CD4-positive, alpha-beta T cell treated with Interleukin-15 for 1 hour (primary cell): ENCODE data around the gene STK16.

Source experiments
- DNase-seq: peaks from one replicate; pipeline ENCODE4 v3.0.0-alpha.2; 2020

Gene STK16

GRCh38 chr2:219214141-219214540, 31.1 kb upstream of the STK16 start:
- DNase-seq, result no peak

DNA sequence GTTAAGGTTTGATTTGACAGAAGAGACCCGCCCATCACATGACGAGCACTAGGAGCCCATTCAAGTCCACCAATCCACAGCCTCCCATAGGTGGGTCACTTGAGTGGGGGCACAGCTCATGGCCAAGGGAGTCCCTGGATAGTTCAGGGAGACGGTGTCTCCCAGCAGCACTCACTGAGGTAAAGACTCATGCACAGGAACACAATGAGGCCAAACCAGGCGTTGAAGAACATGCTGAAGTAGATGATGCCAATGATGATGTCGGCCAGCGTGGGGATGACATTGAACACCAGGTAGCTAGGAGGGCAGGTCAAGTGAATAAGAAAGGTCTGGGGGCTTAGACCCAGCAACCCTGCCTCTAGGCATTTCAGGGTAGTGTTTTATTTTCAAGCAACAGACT, 30.5 kb upstream of the STK16 start:
- DNase-seq, result no peak

DNA sequence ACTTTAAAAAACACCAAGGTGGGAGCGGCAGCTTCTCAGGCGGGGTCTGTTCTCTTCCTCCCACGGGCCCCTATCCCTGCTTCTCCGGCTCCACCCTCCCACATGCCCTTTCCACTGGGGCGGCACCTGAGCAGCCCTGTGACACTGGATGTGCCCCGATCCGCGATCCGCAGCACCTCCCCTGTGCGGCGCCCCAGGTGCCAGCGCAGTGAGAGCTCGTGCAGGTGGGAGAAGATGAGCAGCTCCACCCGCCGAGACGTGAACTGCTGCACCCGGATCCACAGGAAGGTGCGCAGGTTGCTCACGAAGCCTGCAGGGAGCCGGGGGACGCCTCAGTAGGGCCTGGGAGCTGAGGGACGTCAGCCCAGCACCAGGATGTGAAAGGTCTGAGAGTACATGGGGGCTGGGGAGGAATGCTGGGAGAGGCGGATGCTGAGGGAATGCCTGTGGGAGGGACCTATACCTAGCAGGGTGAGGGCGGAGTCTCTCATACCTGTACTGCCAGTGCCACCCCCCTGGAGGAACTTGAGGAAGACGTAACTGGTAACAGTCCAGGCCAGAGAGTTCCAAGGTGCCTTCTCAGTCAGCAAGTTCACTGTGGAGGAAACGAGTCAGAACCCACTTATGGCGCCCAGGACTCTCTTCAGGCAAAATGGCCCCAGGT, 29.3 kb upstream of the STK16 start:
- DNase-seq, result peak; percentile 12

GRCh38 chr2:219216535-219216915, 28.8 kb upstream of the STK16 start:
- peak; percentile 7 for DNase-seq

- no peak for DNase-seq
Observed at GRCh38 chr2:219218217-219218731, 27.0 kb upstream of the STK16 start.

- peak; percentile 88 for DNase-seq
Observed at GRCh38 chr2:219218732-219219701, 26.3 kb upstream of the STK16 start, which contains the start of gene ABCB6. TSS of gene ABCB6 (minus strand) at chr2:219218958. CDS start at chr2:219218673, 285 bp downstream.

DNA sequence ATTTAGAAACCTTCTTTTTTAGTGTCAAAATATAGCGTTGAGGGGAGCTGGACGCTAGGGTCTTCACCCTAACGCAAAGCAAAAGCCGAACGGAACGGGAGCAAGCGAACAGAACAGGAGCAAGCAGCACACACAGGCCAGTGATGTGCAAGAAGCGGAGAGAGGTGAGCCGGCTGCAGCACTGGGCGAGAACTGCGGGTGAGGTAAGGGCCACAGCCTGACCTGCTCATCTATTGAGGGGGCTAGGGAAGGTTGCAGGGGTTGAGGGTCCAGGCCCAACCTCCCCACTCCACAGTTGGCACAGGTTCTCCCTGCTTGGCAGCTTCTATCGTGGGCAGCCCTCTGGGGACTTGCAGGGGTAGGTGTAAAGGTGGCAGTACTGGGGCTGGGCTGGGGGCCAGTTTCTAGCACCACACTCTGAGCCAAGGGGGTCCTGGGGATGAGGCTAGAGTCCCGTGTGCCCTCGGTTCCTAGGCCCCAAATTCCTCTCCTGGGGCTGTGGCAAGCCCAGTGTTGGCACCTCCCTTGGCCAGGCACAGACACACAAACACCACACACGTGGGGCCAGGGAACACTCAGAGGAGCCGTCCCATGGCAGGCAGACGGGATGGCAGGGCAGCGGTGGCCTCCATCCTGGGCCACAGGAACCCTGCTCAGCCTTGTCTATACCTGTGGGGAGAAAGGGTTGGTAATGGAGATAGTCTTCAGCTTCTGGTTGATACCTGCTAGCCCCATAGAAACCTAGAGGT, 25.3 kb upstream of the STK16 start:
- no peak for DNase-seq

DNA sequence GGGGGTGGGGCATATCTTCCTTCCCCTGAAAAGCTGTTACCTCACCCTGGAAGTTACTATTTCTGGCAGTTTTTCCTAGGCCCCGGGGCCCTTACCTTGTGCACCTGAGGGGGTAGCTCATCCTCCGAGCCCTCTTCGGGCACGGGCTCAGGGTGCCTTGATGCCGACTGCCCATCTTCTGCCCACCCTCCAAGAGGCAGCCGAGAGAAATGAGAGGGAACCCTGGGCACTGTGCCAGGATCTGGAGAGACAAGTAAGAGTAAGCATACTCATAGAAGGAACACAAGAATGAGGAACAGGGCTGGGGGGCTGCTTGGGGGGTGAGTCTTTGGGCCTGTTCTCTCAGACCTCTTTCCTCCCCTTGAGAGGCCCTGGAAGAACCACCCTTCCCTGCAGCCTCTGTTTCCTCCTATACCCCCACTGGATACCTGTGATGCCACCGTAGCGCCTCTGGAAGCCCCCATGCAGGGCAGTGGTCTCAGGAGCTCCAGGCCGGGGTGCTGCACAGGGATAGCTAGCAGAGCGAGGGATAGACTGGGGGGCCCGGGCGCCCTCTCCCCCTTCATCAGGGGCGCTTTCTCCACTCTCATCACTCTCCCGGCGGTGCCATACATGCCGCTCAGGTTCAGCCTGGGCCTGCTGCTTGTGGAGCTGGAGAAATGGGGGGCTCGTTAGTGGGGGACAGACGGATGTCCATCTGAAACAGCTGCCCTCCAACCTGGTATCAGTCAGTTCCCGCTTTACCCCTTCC, 24.5 kb upstream of the STK16 start:
- DNase-seq, result no peak

DNA sequence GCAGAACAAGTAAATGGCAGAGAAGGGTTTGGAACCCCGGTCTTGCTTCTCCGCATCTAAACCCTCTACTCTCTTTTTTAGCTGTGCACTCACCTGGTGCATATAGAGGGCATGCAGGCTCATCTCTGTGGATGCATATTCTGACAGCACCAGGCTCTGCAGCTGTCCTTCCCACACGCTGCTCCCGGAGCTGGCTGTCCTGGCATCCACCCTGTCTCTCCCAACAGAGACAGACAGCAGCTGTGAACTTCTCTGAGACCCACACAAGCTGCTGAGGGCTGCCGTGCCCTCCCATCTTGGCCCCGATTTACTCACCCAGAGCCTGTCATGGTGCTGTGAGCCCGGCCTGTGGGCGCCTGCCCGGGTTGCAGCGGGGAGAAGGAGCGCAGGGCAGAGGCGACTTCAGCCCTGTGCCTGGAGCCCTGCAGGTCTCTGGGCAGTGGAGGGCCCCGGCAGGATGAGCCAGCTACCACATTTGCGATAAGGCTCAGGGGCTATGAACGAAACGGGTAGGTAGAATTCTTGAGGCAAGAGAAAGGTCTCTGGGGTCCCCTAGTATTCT, 23.2 kb upstream of the STK16 start:
- no peak for DNase-seq

GRCh38 chr2:219223831-219224610, 21.3 kb upstream of the STK16 start:
- DNase-seq, result no peak

DNA sequence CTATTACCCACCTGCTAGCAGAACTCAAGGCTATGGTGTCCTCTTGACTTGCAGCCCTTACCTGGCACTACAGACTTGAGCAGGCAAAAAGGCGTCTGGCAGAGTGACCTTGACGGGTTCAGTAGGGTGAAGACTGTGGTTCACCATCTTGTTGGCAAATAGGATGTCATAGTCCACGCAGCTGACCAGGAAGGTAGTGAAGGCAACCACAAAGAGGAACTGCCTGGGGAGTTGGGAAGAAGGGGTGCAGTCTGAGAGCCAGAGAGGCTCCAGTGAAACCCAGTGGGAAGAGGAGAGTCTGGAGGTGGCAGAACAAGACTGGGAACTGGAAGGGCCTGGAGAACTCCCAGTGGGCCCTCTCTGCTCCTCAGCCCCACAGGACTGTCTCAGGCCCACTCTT, 19.9 kb upstream of the STK16 start:
- DNase-seq, result peak; percentile 35

DNA sequence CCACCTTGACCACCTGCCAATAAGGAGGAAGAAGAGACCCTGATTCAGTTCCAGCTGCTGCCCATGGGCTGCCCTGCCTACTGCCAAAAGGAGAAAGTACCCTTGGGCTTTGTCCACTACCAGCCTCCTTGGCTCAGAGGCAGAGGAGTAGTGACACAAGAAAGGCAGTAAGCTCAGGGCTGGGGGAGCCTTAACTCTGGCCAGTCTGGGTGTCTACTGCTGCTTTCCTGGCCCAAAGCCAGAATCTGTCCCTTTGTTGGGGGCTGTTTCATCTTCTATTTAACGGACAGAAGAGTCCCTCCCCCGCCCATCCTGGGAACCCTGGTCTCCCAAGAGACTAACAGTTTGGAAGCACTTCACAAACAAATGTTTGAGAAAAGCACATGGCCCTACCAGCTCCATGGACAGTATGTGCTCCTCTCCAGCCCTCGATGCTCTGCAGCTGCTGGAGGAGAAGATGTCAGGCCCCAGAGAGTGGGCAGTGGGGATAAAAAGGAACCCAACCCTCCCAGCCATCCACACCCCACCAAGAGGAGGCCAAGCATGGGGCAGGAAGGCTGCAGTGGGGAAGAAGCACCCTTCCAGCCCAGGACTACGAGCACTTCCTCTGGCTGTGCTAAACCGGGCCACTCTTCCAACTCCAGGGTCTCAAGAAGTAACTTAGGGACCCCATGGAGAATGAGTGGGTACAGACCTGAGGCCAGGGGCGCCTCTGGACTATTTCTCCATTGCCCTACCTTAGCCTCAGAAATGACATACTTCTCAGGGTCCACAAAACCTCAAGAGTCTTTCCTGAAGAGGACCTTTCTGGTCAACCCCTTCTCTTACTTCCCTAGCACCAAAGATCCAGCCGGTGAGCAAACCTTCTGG, 17.0 kb upstream of the STK16 start:
- no peak for DNase-seq

GRCh38 chr2:219228911-219229304, 16.4 kb upstream of the STK16 start:
- DNase-seq, result no peak

DNA sequence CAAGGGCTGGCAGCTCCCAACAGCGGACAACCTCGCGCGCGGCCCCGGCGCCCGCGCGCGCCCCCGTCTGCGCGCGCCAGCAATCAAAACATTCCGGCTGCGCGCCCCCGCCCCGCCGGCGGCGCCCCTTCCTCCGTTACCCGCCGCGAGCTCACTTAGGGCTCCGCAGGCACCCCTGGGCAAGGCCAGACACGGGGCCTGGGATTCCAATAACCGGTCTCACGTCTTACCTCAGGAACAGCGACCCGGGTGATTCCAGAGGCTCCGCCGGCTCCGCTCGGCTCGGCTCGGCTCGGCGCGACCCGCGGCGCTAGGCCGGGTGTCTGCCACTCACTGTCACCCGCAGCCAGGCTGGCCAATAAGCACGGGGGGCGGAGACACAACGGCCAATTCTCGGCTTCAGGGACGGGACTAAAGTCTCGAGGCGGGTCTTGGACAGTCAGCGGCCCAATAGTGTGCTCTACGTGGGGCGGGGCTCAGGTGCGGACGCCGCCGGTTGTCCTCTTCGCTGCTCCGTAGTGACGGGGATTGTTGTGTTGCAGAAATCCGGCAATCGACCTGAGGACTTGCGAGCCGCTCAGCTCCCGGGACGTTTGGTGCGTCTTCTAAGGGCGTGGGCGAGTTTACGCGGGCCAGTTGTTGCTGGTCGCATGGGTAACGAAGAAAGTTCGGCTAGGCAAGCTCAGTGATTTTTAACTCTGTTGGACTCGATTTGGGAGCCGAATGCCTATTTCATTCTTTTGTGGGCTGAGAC, 15.8 kb upstream of the STK16 start, which contains the start of the genes ANKZF1 and ATG9A:
TSS of gene ANKZF1 (plus strand) at position 502 of the 754 bp plus-strand sequence. CDS start 452 bp downstream, outside the sequence.
TSS of gene ATG9A (minus strand) at position 332 of the 754 bp plus-strand sequence. CDS start 1,612 bp downstream, outside the sequence.
- DNase-seq, result peak; percentile 99

DNA sequence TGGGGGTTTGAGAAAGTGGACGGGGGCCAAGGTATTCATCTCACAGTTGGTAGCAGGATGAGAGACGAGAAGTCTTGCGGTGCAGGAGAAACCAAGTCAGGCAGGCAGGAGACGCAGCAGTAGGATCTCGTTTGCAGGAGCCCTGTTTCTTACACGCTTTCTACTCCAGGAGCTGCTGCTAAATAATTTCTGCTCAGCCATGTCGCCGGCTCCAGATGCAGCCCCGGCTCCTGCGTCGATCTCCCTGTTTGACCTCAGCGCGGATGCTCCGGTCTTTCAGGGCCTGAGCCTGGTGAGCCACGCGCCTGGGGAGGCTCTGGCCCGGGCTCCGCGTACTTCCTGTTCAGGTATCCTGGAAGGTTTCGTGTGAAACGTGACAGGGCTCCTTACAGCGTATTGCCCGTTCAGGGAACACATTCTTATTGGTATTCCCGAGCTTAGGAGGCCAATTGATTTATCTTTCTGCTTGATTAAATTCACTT, 15.2 kb upstream of the STK16 start:
- DNase-seq, result no peak

DNA sequence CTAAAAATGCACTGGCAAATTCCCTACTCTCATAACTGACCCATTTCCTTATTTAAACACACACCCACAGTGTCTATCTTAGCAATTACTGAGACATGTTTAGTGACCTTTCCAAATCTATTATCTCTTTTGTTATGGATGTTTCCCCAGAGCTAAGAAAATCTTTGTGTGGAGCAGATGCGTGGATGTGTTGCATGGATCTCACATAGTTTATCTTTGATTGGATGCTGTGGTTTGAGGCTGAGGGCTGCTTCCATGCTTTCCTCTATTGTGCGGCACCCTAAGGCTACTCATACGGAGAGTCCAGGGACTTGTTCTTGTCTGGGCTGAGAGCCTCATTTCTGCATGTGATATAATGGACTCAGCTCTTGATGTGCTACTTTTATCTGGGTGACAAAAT, 10.9 kb upstream of the STK16 start:
- DNase-seq, result no peak

GRCh38 chr2:219243291-219243761, 2.0 kb upstream of the STK16 start:
- DNase-seq, result peak; percentile 47

DNA sequence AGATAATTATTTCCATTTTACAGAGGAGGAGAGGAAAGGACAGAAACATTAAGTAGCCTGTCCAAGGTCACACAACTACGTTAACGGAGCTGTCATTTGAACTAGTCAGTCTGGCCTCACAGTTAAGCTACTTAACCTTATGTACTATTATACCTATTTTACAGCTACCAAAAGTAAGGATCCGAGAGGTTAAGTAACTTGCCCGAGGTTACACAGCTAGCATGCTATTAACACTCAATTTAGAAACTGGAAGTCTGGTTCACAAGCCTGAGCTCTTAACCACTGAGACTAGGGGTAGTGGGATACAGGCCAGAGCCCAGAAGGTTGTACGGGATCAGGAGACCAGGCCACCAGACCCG, 511 bp upstream of the STK16 start:
- no peak for DNase-seq

DNA sequence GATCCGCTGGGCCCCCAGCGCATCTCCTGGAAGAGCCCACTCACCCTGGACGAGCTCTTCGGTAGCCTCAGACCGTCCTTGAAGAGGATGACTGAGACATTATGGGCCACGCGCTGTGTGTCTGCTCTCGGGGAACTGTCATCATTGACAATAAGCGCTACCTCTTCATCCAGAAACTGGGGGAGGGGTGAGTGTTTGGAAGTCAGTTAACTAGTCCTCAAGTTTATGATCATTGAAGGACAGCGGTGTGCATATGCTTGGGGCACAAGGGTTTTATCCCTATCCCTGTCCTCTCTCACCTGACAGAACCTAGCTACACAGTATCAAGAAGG, 586 bp downstream of the STK16 start:
- DNase-seq, result no peak
